GM18508 (cell line): ENCODE data around the gene KDM4C.
"Not testable (repeated sequence)": the region's sequence is repeated elsewhere in the genome, so short reads cannot be mapped to it uniquely, and the experiment has no call there.

Experiments used
- ATAC-seq: cut with Tn5 transposase; IDR thresholded peaks from one replicate; pipeline ENCODE4 v1.9.1; 2021; ENCODE audit warnings: moderate number of reproducible peaks; ENCODE audit not compliant: insufficient read depth, unreplicated experiment

KDM4C gene

DNA sequence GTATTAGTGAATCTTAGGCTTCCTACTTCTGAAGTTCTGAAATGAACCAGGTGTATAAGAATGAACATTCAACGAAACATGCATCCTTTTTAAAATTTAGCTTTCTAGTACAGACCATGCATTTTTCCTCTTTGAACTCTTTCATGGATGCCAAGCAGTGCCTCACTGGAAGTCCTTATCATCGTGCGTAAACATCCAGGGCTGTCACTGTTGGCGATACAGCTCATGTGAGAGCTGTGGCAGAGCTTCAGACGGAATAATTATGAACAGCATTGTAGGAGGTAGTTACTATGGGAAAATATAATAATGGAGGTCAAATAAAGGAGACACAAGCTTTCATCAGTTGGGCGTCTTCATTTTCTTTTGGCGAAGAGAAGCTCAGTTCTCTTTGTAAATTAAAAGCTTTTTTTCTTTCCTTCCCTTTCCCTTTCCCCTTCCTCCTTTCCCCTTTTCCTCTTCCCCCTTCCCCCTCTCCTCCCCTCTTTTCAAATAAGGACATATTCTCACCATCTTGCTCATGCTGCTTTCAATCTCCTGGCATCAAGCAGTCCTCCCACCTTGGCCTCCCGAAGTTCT lies 167.3 kb downstream of the KDM4C start:
- ATAC-seq, result no peak

GRCh38 chr9:6925836-6926235 lies 168.1 kb downstream of the KDM4C start:
- ATAC-seq, result no peak

GRCh38 chr9:6926436-6926835 lies 168.7 kb downstream of the KDM4C start:
- no peak for ATAC-seq

- ATAC-seq, result no peak
Measured at GRCh38 chr9:6927838-6928237, 170.1 kb downstream of the KDM4C start.

- no peak for ATAC-seq
Measured at GRCh38 chr9:6928863-6929262, 171.1 kb downstream of the KDM4C start.

DNA sequence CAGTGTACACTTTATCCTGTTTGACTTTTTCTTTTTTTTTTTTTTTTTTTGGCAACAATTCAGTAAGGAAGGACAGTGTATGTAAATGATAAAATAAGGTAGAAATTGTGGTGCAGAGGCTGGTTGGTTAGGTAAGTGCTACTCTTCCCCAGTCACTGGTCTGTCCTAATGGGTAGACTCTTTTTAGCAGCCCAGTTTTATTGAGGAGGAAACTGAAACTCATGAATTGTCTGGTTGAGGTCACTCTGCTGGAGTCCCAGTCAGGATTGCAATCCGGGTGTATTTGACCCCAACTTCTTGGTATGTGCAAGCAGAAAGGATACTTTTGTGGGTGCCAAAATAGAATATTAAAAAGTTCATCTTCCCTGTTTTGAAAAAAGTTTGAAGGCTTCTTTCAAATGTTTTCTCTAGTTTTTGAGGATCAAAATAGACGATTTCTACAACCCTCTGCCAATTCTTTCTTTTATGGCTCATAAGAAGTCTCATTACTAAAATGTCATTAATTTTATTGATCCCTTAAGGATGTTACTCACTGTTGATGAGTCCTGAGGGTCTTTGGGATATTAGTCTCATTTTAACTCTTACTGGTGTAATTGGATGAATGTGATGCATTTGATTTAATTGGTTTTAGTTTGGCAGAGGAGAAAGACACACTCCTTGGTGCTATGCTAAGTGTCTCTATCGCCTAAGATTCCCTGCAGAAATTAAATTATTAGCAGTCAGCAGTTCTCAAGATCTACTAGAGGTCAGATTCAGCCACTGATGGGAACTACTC lies 171.9 kb downstream of the KDM4C start:
- no peak for ATAC-seq

GRCh38 chr9:6930827-6931226 lies 173.1 kb downstream of the KDM4C start:
- no peak for ATAC-seq

DNA sequence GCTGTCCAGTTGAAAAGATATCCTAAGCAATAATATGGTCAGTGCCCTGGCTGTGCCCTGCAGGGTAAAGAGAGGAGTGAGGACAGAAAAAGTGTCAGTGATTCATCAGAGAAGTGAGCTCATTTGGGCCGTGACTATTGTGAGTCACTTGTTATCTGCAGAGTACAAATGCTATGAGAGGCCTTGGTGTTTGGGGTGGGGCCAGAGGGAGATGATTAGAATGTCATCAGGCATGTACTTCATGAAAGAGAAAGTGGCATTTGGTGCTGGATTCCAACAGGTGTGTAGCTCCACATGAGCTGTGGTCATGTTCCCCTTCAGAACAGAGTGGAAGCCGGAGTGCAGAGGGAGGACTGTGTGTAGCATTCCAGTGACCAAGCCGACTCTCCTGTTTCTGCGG lies 174.1 kb downstream of the KDM4C start:
- peak; percentile 76 for ATAC-seq

DNA sequence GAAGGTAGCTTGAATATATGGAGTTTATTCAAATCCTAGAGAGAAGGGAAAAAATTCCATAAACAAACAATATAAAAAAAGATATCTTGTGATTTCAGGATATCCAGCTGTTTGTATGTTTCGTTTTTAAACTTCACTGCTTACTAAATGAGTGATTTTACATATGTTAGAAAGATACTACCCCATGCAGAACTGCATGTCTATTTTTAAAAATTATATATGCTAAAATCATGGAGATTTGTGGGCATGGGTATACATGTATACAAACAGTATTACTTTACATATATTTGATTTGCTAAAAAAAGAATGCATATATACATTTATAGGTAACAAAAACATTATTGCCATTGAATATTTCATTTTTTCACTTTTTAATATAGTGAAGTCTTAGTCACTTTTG lies 178.3 kb downstream of the KDM4C start:
- ATAC-seq, result no peak

DNA sequence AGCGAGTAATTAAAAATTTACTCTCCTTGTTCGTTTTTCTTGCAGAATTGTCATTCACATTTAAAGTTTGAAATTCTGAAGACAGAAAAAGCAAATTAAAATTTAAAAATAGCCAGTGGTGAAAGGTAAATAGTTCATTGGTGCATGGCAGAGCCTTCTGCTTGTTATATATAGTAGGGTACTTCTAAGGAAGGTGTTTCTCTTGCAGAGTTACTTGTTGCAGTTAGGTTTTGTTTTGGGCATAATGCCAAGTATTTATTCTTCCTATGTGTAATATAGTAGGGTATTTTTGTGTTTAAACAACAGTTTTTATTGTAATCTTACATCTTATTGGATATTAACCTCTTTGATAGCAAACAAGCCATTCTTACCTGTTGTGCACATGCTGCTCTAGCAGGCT lies 179.4 kb downstream of the KDM4C start:
- no peak for ATAC-seq

DNA sequence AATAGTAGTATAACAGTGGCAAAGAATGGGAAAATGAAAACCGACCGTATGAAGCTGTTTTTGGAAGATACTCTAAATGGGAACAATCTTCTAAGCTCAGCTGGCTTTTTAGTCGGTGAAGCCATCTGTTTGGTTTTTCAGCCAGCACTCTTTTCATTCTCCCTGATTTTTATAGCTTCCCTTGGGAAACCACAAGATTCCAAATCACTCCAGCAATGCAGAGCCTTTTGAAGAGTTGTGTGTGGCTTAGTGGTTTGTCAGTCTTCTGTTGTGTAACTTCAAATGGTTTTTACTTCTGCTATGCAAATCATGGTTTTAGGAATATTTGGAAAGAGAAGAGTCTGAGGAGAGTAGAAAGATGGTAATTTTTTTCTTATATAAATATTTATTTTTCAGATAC lies 180.7 kb downstream of the KDM4C start:
- ATAC-seq, result no peak

- no peak for ATAC-seq
Measured at GRCh38 chr9:6938873-6939272, 181.1 kb downstream of the KDM4C start.

DNA sequence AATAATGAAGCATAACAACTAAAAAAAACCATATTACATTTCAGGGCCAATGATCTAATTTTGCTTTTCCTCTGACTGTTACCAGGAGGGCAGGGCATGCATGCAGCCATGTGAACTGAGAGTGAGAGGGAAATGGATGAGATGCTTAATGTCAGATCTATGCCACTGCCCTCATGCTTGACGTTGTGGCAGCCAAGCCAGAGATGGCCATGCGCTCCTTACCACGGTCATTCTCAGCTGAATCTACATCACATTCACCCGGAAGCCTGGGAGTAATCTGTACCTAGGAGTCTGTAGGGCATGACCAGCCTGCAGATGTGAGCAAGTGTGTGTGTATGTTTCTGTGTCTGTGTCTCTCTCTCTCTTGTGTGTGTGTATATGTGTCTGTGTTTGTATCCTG lies 183.7 kb downstream of the KDM4C start:
- ATAC-seq, result no peak

- ATAC-seq, result no peak
Measured at GRCh38 chr9:6942406-6942805, 184.6 kb downstream of the KDM4C start.

DNA sequence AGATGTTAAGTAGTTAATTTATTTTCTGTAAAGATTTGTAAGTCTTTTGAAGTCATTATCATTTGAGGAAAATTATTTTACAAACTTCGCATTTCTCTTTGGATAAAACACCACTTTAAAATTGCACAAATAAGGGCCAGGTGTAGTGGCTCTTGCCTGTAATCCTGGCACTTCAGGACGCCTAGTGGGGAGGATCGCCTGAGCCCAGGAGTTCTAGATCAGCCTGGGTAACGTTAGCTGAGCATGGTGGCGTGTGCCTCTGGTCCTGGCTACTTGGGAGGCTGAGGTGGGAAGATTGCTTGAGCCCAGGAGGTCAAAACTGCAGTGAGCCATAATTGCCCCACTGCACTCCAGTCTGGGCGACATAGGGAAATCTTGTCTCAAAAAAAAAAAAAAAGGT lies 185.5 kb downstream of the KDM4C start:
- no peak for ATAC-seq

DNA sequence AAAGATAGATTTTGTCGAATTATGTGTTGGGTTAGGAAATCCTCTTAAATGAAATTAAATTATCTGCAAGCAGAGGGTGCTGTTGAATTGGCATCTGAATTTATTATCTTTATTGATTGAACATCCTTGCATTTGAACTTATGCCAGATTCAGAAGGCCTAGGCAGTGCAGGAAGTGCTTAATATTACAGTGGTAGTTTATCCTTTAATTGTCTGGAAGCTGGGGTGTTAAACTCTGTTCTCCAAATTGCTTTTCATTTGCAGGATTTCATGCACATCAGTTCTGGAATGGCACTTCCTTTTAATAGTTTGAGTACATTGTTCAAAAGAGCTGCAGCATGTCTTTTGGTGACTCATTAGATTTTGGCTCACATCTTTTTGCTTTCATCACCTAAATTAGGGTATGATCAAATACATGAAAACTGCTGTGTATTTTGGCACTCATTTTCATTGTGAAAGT lies 186.3 kb downstream of the KDM4C start:
- ATAC-seq, result no peak

- no peak for ATAC-seq
Measured at GRCh38 chr9:6944896-6945295, 187.1 kb downstream of the KDM4C start.

DNA sequence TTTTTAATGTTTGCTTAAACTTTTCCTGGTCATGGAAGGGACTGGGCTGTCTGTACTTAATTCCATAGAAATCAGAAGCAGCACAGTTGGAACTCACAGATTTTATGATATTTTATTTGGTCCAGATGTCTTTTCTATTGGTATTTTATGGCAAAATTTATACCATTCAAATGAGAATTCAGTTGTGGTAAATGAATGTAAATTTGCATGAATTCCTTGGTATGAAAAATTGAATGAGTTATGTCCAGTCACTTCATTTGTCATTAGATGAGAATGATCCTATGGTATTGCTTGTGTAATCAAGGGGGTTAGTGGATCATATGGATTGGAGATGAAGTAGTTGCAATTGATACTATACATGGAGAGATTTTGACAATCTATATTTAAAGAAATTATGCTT lies 188.0 kb downstream of the KDM4C start:
- no peak for ATAC-seq

DNA sequence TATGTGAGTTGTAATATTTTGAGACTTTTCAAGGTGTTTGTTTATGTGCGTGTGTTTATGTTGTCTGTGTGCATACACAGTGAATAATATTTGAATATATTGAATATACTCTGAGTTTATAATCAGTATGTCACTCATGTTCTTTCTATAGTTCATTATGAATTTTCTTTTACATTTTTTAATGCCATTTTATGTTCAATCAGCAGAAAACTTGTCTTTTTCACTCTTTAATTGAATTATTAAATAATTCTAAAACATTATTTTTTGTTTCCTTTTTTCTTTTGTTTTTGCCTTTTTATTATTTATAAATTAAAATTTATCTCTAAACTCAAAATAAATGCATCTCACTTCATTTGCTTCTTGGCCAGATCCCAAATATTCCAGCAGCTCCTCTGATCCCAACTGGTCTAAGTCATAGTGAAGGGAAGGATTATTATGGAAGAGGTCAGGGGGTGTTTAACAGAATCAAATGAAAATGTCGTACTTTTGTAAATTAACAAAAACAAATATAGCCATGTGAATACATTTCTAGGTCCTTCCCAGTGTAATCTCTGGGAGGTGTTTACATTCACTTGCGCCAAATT lies 188.9 kb downstream of the KDM4C start:
- ATAC-seq, result no peak

GRCh38 chr9:6948921-6949320 lies 191.1 kb downstream of the KDM4C start:
- ATAC-seq, result not testable (repeated sequence)

DNA sequence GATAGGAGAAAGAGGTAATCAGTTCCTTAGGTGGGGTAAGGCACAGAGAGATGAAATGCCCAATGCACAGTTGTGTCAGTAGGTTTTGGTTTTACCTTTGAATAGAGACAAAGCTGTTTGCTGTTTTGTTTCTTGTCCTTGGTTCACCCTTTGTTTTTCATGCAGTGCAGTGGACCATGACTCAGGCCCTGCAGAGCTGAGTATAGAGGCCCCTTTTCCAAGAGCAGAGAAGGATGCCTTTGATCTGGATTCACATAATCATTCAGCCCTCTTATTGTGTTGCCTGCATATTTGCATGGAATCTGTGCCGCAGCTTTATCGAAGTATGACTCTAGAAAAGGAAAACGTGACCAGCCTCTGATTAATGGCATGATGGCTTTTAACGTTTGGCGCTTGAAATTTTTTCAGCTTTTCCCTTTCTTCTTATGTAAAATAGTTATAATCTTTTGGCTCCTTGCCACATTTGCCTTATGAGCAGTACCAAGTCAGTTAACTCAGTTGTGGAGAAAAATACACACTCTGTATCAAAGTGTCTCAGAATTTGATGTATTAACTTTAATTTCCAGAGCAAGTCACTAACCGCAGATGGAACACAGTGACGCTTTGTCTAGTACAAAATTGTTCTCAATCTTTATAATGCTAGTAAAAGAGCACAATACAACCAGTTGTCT lies 197.6 kb downstream of the KDM4C start:
- no peak for ATAC-seq
